COLO829 (cell line): ENCODE measurements around the gene CCDC24.

Experiments used
- DNase-seq: peaks from one replicate; pipeline ENCODE4 v3.0.0; 2012; ENCODE audit warnings: low spot score

The CCDC24 gene

GRCh38 chr1:43980255-43981134, 10.9 kb upstream of the CCDC24 start:
- no peak for DNase-seq

GRCh38 chr1:43981135-43981491, 10.3 kb upstream of the CCDC24 start:
- DNase-seq: no peak

- DNase-seq: no peak
These were observed 9.8 kb upstream of the CCDC24 start for GRCh38 chr1:43981636-43982035.

GRCh38 chr1:43982241-43982640, 9.2 kb upstream of the CCDC24 start:
- no peak for DNase-seq

- no peak for DNase-seq
These were observed 8.6 kb upstream of the CCDC24 start for GRCh38 chr1:43982808-43983207.

- DNase-seq: no peak
These were observed 8.0 kb upstream of the CCDC24 start for GRCh38 chr1:43983253-43983899.

GRCh38 chr1:43984855-43985254, 6.5 kb upstream of the CCDC24 start:
- DNase-seq: no peak

GRCh38 chr1:43985984-43986595, 5.3 kb upstream of the CCDC24 start:
- no peak for DNase-seq

GRCh38 chr1:43986712-43987111, 4.7 kb upstream of the CCDC24 start:
- DNase-seq: no peak

- no peak for DNase-seq
These were observed 4.1 kb upstream of the CCDC24 start for GRCh38 chr1:43987159-43987902.

- DNase-seq: no peak
These were observed 864 bp upstream of the CCDC24 start for GRCh38 chr1:43990271-43991199.

GRCh38 chr1:43991200-43991475, 261 bp upstream of the CCDC24 start:
- DNase-seq: no peak

GRCh38 chr1:43992232-43992995, 1.0 kb downstream of the CCDC24 start:
- DNase-seq: no peak

- no peak for DNase-seq
These were observed 2.0 kb downstream of the CCDC24 start for GRCh38 chr1:43993206-43993914.

GRCh38 chr1:43994071-43994470, 2.7 kb downstream of the CCDC24 start:
- DNase-seq: no peak

- DNase-seq: no peak
These were observed 3.7 kb downstream of the CCDC24 start for GRCh38 chr1:43994794-43995790.

- DNase-seq: no peak
These were observed 4.8 kb downstream of the CCDC24 start for GRCh38 chr1:43995984-43996732.

- no peak for DNase-seq
These were observed 5.3 kb downstream of the CCDC24 start for GRCh38 chr1:43996733-43997115.
